IMR-90 (cell line): ENCODE measurements around the gene CUL4A.

Source experiments
- BHLHE40 ChIP-seq: fragments of 150-350 bp; IDR thresholded peaks from 2 replicates; pipeline ENCODE4 v1.6.1; 2016; ENCODE audit warnings: mild to moderate bottlenecking, low read depth, low read length
- CEBPB ChIP-seq: IDR thresholded peaks from 2 replicates; pipeline ENCODE4 v1.6.1; 2012; ENCODE audit warnings: low read depth, low read length, improper control_type of control experiment
- CTCF ChIP-seq: conservative IDR thresholded peaks from 2 replicates; pipeline ENCODE4 v1.5.1; 2012; ENCODE audit warnings: mild to moderate bottlenecking, low read depth, low read length, improper control_type of control experiment
- FOS ChIP-seq: fragments of 150-350 bp; IDR thresholded peaks from 2 replicates; pipeline ENCODE4 v1.6.1; 2016; ENCODE audit warnings: low read depth, low read length
- MAFK ChIP-seq: IDR thresholded peaks from 2 replicates; pipeline ENCODE4 v1.6.1; 2012; ENCODE audit warnings: low read depth, low read length, improper control_type of control experiment
- MXI1 ChIP-seq: IDR thresholded peaks from 2 replicates; pipeline ENCODE4 v1.6.1; 2012; ENCODE audit warnings: low read depth, mild to moderate bottlenecking, low read length, moderate library complexity, borderline replicate concordance
- NFE2L2 ChIP-seq: fragments of 150-350 bp; IDR thresholded peaks from 2 replicates; pipeline ENCODE4 v1.6.1; 2016; ENCODE audit warnings: low read depth, mild to moderate bottlenecking, low read length
- POLR2A ChIP-seq: IDR thresholded peaks from 2 replicates; pipeline ENCODE4 v1.6.1; 2012; ENCODE audit warnings: mild to moderate bottlenecking, low read depth, low read length
- RAD21 ChIP-seq: IDR thresholded peaks from 2 replicates; pipeline ENCODE4 v1.6.1; 2012; ENCODE audit warnings: low read length, improper control_type of control experiment
- RCOR1 ChIP-seq: IDR thresholded peaks from 2 replicates; pipeline ENCODE4 v1.6.1; 2012; ENCODE audit warnings: mild to moderate bottlenecking, low read length, improper control_type of control experiment; ENCODE audit not compliant: insufficient replicate concordance
- RFX5 ChIP-seq: IDR thresholded peaks from 2 replicates; pipeline ENCODE4 v1.8.0; 2012; ENCODE audit warnings: low read depth, mild to moderate bottlenecking, low read length, moderate library complexity
- SMC3 ChIP-seq: fragments of 150-350 bp; IDR thresholded peaks from 2 replicates; pipeline ENCODE4 v1.6.1; 2016; ENCODE audit warnings: low read depth, mild to moderate bottlenecking, antibody characterized with exemption, low read length, moderate library complexity
- USF2 ChIP-seq: fragments of 150-350 bp; IDR thresholded peaks from 2 replicates; pipeline ENCODE4 v1.6.1; 2017; ENCODE audit warnings: mild to moderate bottlenecking, antibody characterized with exemption, low read length, low read depth

DNA sequence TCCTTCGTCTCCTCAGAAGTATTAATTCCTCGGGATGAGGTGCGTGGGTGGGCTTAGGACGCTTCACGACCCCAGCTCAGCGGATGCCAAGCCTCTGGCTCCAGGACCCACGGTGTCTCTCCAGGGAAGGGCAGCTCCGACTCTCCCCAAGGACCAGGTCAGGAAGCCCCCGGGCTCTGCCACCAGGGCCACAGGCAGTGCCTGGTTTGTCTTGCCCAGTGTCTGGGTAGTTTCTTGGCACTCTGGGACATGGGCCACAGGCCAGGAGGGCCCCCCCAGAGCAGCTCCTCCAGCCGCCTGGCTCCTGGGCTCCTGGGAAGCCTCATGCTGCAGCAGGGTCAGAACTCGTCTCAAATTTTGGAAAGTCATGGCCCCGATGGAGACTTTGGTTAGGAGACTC, 48.4 kb upstream of the CUL4A start:
- TF ChIP-seq CTCF (no peak), POLR2A (no peak), MAFK (no peak), RAD21 (no peak), SMC3 (no peak), NFE2L2 (no peak), USF2 (no peak), CEBPB (no peak), FOS (no peak), MXI1 (no peak), BHLHE40 (no peak), RFX5 (no peak), RCOR1 (no peak)
